HG03039 (cell line): ENCODE data around the gene EYS.

ENCODE experiments used
- ATAC-seq: cut with Tn5 transposase; IDR thresholded peaks from one replicate; pipeline ENCODE4 v1.9.1; 2021; ENCODE audit warnings: mild to moderate bottlenecking, moderate library complexity; ENCODE audit not compliant: unreplicated experiment

EYS gene

DNA sequence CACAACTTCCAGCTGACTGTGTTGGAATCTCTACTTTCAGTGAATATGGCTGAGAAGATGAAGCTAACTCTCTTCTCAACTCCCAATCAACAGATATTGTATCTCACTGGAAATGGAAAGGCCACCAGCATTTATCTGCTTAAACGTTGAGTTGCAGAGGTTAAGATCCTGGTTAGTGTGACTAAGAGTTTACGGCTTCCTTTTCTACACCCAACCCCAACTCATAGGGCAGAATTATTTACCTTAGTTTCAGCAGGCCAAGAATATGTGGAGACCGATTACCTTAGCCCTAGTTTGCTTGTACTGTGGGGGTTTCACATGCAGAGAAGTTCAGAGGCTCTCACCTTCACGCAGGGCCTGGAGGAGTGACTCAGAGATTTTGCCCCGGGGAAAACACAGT is 1026.6 kb downstream of the EYS start:
- ATAC-seq: no peak

DNA sequence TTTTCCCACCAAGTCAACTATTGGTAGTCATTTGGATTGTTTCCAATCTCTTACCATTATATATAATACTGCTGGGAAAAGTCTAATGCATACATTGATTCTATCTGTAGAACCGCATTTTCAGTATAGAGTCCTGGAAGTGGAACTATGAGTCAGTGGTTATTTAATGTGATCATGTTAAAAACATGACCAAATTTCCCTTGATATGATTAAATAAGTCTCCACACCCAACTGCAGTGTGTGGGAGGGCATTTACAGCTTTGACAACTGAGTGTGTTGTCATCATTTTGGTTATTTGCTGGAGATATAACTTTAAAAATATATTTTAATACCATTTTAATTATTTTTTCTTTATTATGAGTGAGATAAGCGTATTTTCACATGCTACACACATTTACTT is 1027.6 kb downstream of the EYS start:
- no peak for ATAC-seq

DNA sequence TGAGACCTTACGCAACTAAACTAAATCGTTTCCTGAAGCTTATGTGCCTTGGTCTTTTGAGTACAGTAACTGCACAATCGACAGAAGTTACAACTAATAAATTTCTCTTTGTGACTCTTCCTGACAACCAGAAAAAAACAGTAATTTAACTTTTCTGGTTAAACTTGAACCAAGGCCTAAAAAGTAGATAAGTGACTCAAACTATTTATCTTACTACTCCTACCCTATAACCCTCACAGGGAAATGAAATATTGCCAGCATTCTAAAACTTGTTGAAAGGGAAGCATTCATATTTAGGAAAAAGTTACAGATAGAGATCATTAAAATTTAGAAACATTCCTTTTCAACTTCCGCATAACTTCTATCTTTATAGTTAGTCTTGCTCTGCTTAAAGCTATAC is 1034.4 kb downstream of the EYS start:
- no peak for ATAC-seq

DNA sequence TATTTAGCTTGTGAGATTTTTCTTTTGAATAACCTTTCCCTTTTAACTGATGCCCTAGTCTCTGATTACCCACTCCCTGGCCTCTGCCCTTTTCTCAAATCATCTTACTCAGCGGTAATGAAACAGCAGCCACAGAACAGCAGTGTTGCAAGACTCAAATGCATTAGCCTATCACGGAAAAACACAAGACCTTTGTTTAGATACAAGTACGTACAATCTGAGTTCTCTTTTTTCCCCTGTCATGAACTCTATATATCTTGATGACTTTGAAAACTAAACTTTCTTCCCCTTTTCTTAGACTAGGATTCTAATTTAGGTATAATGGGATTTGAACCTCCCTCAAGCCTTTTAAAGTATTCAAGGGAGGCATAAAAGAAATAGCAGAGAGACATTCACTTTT is 1034.9 kb downstream of the EYS start:
- no peak for ATAC-seq

DNA sequence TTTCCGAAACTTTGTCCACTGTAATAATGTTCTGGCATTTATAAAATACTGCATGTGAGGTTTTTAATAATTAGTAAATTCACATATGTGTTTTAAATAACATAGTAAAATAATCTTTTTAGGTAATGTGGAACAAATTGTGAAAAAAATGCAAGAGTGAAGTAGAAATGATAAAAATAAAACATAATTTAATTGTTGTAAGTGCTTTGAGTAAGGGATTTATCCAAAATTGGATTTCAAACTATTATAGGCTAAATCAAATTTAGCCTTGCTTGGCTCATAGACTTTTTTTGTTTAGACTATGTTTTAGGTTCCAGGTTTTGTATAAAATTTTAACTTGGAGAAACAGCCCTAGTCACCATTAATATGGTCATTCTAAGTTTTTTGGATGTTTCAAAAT is 1041.9 kb downstream of the EYS start:
- no peak for ATAC-seq

DNA sequence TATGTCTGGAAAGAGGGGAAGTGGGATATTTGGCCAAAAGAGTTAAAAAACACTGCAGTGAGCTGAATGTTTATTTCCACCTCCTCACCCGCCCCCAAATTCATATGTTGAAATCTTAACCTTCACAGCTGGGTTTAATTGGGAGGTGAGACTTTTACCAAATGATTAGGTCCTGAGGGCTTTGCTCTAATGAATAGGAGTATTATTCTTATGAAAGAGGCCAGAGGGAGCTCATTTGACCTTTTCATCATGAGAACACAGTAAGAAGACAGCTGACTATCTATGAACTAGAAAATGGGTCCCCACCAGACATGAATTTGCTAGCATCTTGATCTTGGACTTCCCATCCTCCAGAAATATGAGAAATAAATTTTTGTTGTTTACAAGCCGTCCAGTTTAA is 1042.5 kb downstream of the EYS start:
- no peak for ATAC-seq

DNA sequence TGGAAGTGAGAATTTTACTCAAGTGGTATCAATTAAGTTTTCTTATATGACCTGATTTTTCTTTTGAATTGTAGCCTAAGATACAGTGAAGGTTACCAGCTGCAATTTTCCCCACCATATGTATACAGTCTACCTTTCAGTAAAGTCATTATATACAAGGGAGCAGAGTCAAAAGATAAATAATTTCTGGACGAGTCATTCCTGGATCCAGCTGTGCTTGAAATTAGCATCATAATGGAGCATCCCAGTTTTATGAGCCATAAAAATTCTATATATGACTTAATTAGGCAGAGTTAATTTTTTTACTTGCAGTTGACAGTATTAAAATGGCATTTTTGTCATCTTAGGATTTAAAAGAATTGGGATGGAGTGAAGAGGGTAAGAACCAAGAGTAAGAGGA is 1063.0 kb downstream of the EYS start:
- no peak for ATAC-seq

DNA sequence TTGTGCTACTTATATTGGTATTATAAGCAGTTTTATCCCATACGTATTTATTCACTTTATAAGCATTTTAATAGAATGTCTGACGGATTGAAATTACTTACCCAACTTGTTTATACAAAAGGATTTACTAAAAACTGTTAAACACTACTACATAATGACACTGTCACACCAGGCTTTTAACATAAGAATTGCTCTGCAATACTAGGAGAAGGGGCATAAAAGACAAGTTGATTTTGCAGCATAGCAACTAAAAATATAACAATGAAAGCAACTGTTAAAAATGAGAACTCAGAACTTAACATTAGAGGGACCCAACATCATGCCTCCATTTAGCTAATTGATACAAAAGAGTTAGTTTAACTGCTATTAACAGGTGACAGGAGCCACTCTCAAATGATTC is 1076.1 kb downstream of the EYS start:
- no peak for ATAC-seq

DNA sequence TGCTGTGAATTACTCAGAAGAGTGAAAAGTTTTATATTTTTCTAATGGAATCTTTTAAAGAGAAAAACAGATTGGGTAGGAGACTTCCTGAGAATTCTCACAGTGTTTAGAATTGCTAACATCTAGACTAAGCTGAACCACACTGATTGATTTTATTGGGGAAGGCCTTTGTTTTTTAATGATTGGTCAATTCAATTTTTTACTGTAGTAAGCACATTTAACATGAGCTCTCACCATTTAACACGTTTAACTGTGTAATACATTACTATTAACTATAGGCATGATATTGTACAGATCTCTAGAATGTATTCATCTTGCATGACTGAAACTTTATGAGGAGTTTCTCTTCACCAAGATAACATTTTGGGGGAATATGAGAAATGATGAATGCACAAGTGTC is 1084.1 kb downstream of the EYS start:
- ATAC-seq: no peak

DNA sequence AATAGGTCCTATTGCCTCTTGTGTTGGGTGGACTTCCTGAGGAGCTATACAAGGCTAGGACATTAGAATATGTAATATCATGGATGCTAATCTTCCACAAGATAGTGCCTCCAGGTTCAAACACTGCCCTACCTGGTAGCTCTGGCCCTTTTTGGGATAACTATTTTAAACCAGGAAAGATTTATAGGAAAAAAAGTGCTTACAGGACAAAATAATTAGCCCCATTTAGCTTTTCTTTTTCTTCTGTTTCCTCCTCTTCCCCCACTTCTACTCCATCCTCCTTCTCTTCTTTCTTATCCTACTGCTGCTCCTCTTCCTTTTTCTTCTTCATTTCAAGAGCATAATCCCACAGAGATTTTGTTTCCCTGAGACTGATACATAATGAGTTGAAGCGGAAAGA is 1104.0 kb downstream of the EYS start:
- ATAC-seq: no peak

DNA sequence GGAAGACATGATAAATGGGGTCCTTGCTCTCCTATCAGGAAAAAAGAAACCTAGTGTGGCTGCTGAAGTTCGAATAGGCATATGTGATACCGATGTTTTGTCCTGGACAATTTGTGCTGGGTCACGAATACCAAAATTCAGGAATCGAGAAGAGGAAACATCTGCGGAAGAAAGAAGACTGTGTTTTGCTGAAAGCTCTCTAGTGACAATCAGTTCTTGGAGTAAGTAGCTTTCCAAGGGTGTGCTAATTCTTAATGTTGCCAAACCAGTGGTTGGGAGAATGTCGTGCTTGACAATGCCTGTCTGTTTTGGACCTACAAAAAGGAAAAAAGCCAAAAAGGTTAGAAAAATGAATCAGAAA is 1115.4 kb downstream of the EYS start:
- no peak for ATAC-seq

DNA sequence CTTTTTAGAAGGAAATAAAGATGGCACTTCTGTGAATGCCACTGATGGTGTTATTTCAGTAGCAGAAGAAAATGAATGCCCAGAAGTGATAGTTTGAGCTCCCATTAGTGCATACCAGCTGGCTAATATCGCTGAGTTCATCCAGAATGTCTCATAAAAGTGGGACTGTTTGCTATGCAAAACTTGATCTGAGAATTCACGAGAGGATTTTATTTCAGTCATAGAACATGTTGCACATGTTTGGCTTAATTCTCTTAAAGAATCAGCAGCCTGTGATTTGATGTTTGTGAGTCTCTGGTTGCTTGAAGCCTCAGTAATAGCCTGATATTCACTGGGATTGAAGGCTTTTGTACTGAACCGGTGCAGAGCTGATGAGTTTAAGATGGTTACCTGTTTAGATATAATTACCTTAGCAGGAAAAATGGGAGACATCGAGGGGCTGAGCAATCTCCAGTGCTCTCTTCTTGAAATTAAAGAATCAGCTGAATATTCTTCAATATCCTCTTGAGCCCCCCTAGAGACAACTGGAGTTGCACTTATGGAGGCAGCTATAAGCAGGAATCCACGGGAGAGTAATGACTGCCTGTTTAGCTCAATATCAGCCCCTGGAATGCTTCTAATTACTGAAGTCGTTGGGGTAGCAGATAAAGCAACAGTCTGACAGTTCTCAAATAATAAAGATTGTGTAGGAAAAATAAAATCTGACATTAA is 1115.9 kb downstream of the EYS start:
- no peak for ATAC-seq

DNA sequence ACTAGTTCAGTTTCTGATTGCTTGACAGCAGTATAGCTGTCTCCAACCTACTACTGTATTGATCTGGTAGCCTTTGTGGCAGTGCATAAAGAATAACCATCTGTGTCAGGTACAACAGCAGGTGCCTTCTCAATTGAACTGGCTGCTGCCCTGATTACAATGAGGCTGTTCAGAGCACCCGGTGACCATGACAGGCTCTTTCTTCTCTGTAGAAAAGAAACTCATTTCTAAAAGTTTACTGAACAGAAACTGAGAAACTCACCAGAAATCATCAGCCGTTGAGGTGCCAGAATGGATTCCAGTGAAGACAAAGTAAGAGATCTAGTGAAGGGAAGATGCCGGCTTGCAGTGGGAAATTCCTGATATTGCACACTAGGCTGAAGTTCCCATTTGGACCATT is 1117.1 kb downstream of the EYS start:
- ATAC-seq: no peak

DNA sequence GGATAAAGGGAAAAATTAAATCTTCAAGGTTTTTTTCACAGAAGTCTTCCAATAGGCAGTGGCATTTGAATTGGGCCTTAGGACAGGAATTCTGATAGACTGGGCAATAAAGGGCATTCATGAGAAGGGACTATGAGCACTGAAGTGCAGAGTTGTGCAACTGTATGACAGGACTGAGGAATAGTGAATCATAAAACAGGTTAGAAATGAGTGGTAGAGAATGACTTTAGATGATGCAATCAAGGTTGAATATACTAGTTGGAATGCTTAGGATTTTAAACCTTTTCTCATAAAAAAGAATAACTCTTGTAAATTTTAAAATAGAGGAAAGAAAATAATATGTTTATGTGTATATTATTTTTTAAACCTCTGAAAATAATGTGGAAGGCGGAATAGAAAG is 1126.7 kb downstream of the EYS start:
- ATAC-seq: no peak

DNA sequence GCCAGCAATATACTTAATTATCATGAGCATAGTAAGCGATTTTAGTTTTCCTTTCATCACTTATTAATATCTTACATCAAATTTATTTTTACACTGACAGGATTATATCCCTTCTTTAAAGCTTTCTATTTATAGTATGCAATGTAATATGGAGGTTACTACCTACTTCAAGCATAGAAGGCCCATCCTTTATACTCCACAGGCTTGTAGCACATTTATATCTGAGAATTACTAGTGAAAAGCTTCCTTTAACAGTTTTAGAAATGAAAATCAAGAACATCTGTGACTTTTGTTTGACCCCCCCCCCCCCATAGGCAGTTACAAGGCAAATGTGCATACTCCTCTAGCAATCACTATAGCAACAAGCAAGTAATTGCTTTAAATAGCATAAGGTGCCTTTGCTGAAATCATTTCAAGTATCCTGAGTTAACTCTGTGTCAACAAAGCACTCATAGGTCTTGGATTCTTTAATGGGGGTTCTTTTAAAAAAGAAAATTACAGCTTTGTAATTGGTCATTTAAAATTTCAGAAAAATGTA is 1153.7 kb downstream of the EYS start:
- ATAC-seq: no peak

DNA sequence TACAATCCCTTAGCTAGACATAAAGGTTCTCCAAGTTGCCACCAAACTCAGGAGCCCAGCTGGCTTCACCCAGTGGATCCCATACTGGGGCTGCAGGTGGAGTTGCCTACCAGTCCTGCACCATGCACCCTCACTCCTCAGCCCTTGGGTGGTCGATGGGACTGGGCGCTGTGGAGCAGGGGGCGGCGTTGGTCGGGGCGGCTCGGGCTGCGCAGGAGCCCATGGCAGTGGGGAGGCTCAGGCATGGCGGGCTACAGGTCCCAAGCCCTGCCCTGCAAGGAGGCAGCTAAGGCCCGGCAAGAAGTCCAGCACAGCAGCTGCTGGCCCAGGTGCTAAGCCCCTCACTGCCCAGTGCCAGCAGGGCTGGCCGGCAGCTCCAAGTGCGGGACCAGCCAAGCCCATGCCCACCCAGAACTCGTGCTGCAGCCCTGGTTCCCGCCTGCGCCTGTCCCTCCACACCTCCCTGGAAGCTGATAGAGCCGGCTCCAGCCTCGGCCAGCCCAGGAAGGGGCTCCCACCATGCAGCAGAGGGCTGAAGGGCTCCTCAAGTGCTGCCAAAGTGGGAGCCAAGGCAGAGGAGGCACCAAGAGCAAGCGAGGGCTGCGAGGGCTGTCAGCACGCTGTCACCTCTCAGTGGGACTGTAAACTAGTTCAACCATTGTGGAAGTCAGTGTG is 1159.3 kb downstream of the EYS start:
- ATAC-seq: no peak

DNA sequence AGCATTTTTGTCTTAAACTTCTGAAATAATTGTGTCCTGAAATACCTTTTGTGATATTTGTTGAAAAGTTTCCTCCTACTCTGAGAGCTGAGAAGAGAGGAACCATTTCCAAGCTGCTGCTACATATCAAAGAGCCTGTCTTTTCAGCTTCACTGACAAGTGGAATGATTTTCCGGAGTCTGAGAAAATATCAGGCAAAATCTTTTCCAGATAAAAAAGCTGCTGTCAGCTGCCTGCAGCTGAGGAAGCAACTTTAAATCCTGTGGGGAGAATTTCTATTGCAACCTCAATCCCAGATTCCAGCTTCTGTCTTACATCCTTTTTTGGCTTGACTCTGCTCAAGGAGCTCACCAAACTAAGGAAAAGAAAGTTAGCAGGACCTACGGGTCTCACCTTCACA is 1167.1 kb downstream of the EYS start:
- ATAC-seq: no peak

DNA sequence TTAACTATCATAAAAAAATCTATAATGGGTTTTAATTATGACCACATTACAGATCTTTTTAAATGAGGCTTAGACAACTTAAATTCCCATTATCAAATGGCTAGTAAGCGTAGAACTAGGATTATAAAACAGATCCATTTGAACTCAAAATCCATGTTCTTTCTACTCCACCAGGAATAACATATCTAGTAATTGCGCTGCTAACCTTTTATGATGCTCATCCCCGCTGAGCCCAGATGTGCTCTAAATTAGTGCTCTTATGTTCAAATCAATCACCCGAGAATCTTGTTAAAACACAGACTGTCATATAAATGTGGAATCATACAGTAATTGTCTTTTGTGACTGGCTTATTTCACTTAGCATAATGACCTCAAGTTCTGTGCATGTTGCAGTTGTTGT is 1168.3 kb downstream of the EYS start:
- ATAC-seq: no peak

DNA sequence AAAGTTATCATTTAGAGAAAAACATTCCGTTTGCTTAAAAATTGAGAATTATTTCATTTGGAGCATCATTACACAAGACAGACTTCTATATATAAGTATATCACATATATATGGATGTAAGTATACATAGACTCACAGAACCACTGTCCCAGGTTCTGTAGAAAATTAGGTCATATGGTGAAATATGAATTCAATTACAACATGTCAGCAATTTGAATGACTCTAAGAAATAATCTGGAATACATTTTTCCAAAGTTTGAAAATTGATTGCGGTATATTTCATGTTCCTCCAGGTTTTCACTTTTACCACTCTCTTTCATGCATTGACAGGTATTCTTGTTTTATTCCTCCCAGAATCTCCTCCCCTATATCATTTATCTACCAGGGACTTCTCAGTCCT is 1179.1 kb downstream of the EYS start:
- no peak for ATAC-seq

DNA sequence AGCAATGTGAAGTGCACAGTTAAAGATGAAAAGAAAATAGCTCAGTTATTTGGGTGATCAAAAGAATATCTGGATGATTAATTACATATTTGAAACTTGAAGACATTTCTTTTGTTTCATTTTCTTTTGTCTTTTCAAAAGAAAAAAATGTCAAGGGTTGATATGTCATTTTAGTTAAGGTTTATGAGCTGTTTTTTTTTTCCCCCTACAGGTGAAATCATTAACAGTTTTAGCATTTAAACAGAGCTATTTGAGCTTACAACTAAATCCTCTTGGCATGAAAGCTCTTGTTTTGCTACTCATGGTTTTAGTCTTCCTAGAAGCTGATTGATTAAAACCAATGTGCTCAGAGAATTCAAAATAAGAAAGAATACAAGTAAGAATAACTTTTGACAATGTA is 1184.2 kb downstream of the EYS start:
- no peak for ATAC-seq

DNA sequence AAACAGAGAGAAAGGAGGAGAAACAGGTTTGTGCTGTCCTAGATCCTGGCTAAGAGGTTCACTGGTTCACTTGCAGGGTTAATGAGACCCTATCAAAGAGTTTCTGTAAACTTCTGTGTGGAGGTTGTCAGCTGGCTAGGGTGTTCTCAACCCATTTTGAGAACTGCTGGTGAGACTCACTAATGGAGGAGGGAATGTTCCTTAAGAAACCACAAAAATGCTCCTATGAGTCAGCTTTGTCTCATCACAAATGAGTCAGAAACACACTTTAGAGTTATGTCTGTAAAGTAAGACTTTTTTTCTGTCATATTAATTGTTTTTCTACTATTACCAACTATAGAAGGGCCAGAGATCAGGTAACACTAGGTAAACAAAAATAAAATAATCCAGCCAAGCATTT is 1187.0 kb downstream of the EYS start:
- ATAC-seq: peak; percentile 89

DNA sequence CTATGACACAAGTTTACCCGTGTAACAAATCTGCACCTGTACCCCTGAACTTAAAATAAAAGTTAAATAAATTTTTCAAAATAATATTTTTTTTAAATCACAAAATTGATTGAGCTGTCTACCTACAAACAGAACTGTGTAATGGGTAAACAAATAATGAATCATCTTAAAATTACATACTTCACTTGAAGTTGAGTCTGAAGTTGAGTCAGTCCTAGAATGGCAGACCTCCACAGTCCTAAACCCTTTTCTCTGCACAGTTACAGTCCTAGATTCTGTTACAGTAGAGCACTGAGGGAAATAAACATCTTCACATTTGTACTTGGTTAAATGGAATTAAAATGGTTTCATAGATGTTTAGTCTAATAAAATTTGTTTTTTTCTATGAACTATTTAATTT is 1190.6 kb downstream of the EYS start:
- no peak for ATAC-seq

DNA sequence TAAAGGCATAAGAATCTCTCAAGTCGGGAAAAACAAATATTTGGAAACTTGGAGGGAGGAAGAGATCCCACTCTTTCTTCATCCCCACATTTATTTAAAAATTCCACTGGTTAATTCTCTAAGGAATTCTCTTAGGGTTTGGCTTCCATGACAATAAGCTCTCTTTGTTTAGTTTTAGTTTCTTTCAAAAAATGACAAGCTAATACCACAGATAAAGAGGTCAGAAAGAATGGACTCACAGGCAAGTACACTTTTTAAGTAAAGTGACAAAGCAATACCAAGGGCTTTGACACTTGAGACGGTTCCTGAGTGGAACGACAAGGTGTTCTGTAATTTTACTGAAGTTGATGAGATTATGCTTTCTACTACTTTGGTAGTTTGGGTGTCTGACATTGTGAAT is 1199.4 kb downstream of the EYS start:
- ATAC-seq: no peak
